ENCODE measurements around the gene EPPIN.
A peak's percentile ranks its signal among the peaks of the same experiment; 100 is the strongest.
"Not testable (repeated sequence)": the region's sequence is repeated elsewhere in the genome, so short reads cannot be mapped to it uniquely, and the experiment has no call there.

The EPPIN gene

GRCh38 chr20:45569650-45570049 is 22.4 kb upstream of the EPPIN start:
- H3K27me3 ChIP-seq (ENCODE audit: low read depth); H3K4me3 ChIP-seq; H3K36me3 ChIP-seq (replicated peaks); H3K4me1 ChIP-seq; DNase-seq (ENCODE audit: low spot score in 2 of 2); in situ Hi-C loops (cut with MboI; ENCODE audit: low sequenced_read_pairs); H3K9me3 ChIP-seq: not testable (repeated sequence)

GRCh38 chr20:45564760-45565276 is 17.6 kb upstream of the EPPIN start:
- in situ Hi-C loops (cut with MboI; ENCODE audit: low sequenced_read_pairs) = no loop called here
- Histone ChIP-seq H3K36me3 (replicated peaks) (no peaks in the 10 kb centered on the region), H3K27me3 (ENCODE audit: low read depth) (peaks cover 19% of the 10 kb centered on the region), H3K9me3 (no peaks in the 10 kb centered on the region), H3K4me3 (no peak overlapping the region), H3K4me1 (no peaks in the 10 kb centered on the region)
- no peak for DNase-seq (ENCODE audit: low spot score in 2 of 2)

GRCh38 chr20:45555198-45555597 is 8.0 kb upstream of the EPPIN start:
- no peaks in the 10 kb centered on the region for H3K9me3 ChIP-seq
- peaks cover 3% of the 10 kb centered on the region; the same call in 1 of the 2 replicates for H3K27me3 ChIP-seq (ENCODE audit: low read depth)
- in situ Hi-C loops (cut with MboI; ENCODE audit: low sequenced_read_pairs) = no loop called here
- no peaks in the 10 kb centered on the region for H3K4me1 ChIP-seq
- no peaks in the 10 kb centered on the region for H3K36me3 ChIP-seq (replicated peaks)
- H3K4me3 ChIP-seq = no peak overlapping the region
- DNase-seq (ENCODE audit: low spot score in 2 of 2) = no peak

- Histone ChIP-seq H3K36me3 (replicated peaks) (no peaks in the 10 kb centered on the region), H3K27me3 (ENCODE audit: low read depth) (peaks cover 6% of the 10 kb centered on the region), H3K4me1 (no peaks in the 10 kb centered on the region), H3K4me3 (no peak overlapping the region), H3K9me3 (no peaks in the 10 kb centered on the region)
- in situ Hi-C loops (cut with MboI; ENCODE audit: low sequenced_read_pairs) = no loop called here
- no peak for DNase-seq (ENCODE audit: low spot score in 2 of 2)
These were observed 5.3 kb upstream of the EPPIN start for GRCh38 chr20:45552456-45552855.

GRCh38 chr20:45550765-45551164 is 3.6 kb upstream of the EPPIN start:
- no peaks in the 10 kb centered on the region for H3K36me3 ChIP-seq (replicated peaks)
- H3K4me1 ChIP-seq = no peaks in the 10 kb centered on the region
- H3K9me3 ChIP-seq = no peaks in the 10 kb centered on the region
- H3K4me3 ChIP-seq = no peak overlapping the region
- DNase-seq (ENCODE audit: low spot score in 2 of 2) = no peak
- peaks cover 14% of the 10 kb centered on the region for H3K27me3 ChIP-seq (ENCODE audit: low read depth)
- in situ Hi-C loops (cut with MboI; ENCODE audit: low sequenced_read_pairs) = no loop called here

GRCh38 chr20:45548410-45548809 is 1.2 kb upstream of the EPPIN start:
- DNase-seq (ENCODE audit: low spot score in 2 of 2) = no peak
- in situ Hi-C loops (cut with MboI; ENCODE audit: low sequenced_read_pairs) = no loop called here
- peaks cover 20% of the 10 kb centered on the region for H3K27me3 ChIP-seq (ENCODE audit: low read depth)
- H3K36me3 ChIP-seq (replicated peaks) = no peaks in the 10 kb centered on the region
- no peaks in the 10 kb centered on the region for H3K9me3 ChIP-seq
- H3K4me1 ChIP-seq = no peaks in the 10 kb centered on the region
- no peak overlapping the region for H3K4me3 ChIP-seq

- no peaks in the 10 kb centered on the region for H3K36me3 ChIP-seq (replicated peaks)
- no peak overlapping the region for H3K4me3 ChIP-seq
- no peaks in the 10 kb centered on the region for H3K9me3 ChIP-seq
- H3K4me1 ChIP-seq = no peaks in the 10 kb centered on the region
- peak; percentile 8 to 55 for DNase-seq (ENCODE audit: low spot score in 2 of 2)
- in situ Hi-C loops (cut with MboI; ENCODE audit: low sequenced_read_pairs) = no loop called here
- peaks cover 36% of the 10 kb centered on the region for H3K27me3 ChIP-seq (ENCODE audit: low read depth)
These were observed 1.3 kb downstream of the EPPIN start for GRCh38 chr20:45545754-45546453.

GRCh38 chr20:45545351-45545750 is 1.9 kb downstream of the EPPIN start:
- Histone ChIP-seq H3K9me3 (no peaks in the 10 kb centered on the region), H3K4me3 (no peak overlapping the region), H3K4me1 (no peaks in the 10 kb centered on the region), H3K36me3 (replicated peaks) (no peaks in the 10 kb centered on the region), H3K27me3 (ENCODE audit: low read depth) (peaks cover 41% of the 10 kb centered on the region)
- in situ Hi-C loops (cut with MboI; ENCODE audit: low sequenced_read_pairs) = no loop called here
- no peak for DNase-seq (ENCODE audit: low spot score in 2 of 2)

- no peaks in the 10 kb centered on the region for H3K9me3 ChIP-seq
- H3K36me3 ChIP-seq (replicated peaks) = no peaks in the 10 kb centered on the region
- no peak within 1 kb of the TSS for H3K4me3 ChIP-seq
- no peak for DNase-seq (ENCODE audit: low spot score in 2 of 2)
- H3K27me3 ChIP-seq (ENCODE audit: low read depth) = peaks cover 73% of the 10 kb centered on the region
- peaks cover 4% of the 10 kb centered on the region for H3K4me1 ChIP-seq
- in situ Hi-C loops (cut with MboI; ENCODE audit: low sequenced_read_pairs) = no loop called here
These were observed 7.8 kb downstream of the EPPIN start, which contains the start of gene WFDC6 for GRCh38 chr20:45539382-45539781. Gene WFDC6, minus strand, starts transcription at chr20:45539482. Its CDS starts 75 bp downstream, at chr20:45539407.

GRCh38 chr20:45538209-45538799 is 8.9 kb downstream of the EPPIN start:
- Histone ChIP-seq H3K9me3 (no peaks in the 10 kb centered on the region), H3K4me1 (peaks cover 4% of the 10 kb centered on the region), H3K27me3 (ENCODE audit: low read depth) (peaks cover 67% of the 10 kb centered on the region), H3K36me3 (replicated peaks) (no peaks in the 10 kb centered on the region), H3K4me3 (no peak overlapping the region)
- peak; percentile 75 to 77 for DNase-seq (ENCODE audit: low spot score in 2 of 2)
- in situ Hi-C loops (cut with MboI; ENCODE audit: low sequenced_read_pairs) = no loop called here

GRCh38 chr20:45527294-45527693 is 19.9 kb downstream of the EPPIN start:
- H3K4me3 ChIP-seq = no peak overlapping the region
- H3K36me3 ChIP-seq (replicated peaks) = no peaks in the 10 kb centered on the region
- no peaks in the 10 kb centered on the region for H3K9me3 ChIP-seq
- in situ Hi-C loops (cut with MboI; ENCODE audit: low sequenced_read_pairs) = no loop called here
- no peaks in the 10 kb centered on the region for H3K4me1 ChIP-seq
- no peak for DNase-seq (ENCODE audit: low spot score in 2 of 2)
- H3K27me3 ChIP-seq (ENCODE audit: low read depth) = peaks cover 17% of the 10 kb centered on the region

- Histone ChIP-seq H3K27me3 (ENCODE audit: low read depth) (peaks cover 20% of the 10 kb centered on the region), H3K4me3 (no peak overlapping the region), H3K4me1 (no peaks in the 10 kb centered on the region), H3K36me3 (replicated peaks) (no peaks in the 10 kb centered on the region), H3K9me3 (no peaks in the 10 kb centered on the region)
- no peak for DNase-seq (ENCODE audit: low spot score in 2 of 2)
- in situ Hi-C loops (cut with MboI; ENCODE audit: low sequenced_read_pairs) = no loop called here
These were observed 23.4 kb downstream of the EPPIN start for GRCh38 chr20:45523821-45524220.

- in situ Hi-C loops (cut with MboI; ENCODE audit: low sequenced_read_pairs) = no loop called here
- H3K4me1 ChIP-seq = no peaks in the 10 kb centered on the region
These were observed 28.9 kb downstream of the EPPIN start for GRCh38 chr20:45518282-45518681.

GRCh38 chr20:45515147-45515913 is 31.9 kb downstream of the EPPIN start, which contains the start of gene SPINT3:
Gene SPINT3, minus strand, starts transcription at chr20:45515622. Its CDS starts 14 bp downstream, at chr20:45515608.
- H3K36me3 ChIP-seq (replicated peaks) = no peaks in the 10 kb centered on the region
- H3K4me3 ChIP-seq = no peak within 1 kb of the TSS
- H3K9me3 ChIP-seq = no peaks in the 10 kb centered on the region
- H3K4me1 ChIP-seq = no peaks in the 10 kb centered on the region
- DNase-seq (ENCODE audit: low spot score in 2 of 2) = no peak
- H3K27me3 ChIP-seq (ENCODE audit: low read depth) = peaks cover 2% of the 10 kb centered on the region; the same call in 1 of the 2 replicates
- in situ Hi-C loops (cut with MboI; ENCODE audit: low sequenced_read_pairs) = no loop called here

More at GRCh38 chr20:45518282-45518681, 28.9 kb downstream of the EPPIN start:
- Histone ChIP-seq H3K9me3 (no peaks in the 10 kb centered on the region), H3K36me3 (replicated peaks) (no peaks in the 10 kb centered on the region), H3K4me3 (no peak overlapping the region), H3K27me3 (ENCODE audit: low read depth) (peaks cover 8% of the 10 kb centered on the region)
- no peak for DNase-seq (ENCODE audit: low spot score in 2 of 2)
